SK-N-SH treated with all-trans-retinoic acid at 6 μM for 48 hours (cell line): ENCODE measurements around the gene CSRNP3.

Source experiments
- ATAC-seq: fragments of 200-7000 bp; cut with Tn5 transposase; 3 replicates; pipeline ENCODE4 v1.9.1; 2020; ENCODE audit warnings: mild to moderate bottlenecking, moderate library complexity
- ARNTL ChIP-seq: fragments of 450-650 bp; formaldehyde crosslinking; IDR thresholded peaks from 2 replicates; pipeline ENCODE4 v1.5.0; 2020; ENCODE audit warnings: low read depth, mild to moderate bottlenecking, moderate library complexity, borderline replicate concordance
- BACH2 ChIP-seq: fragments of 250-450 bp; sonication (Bioruptor Pico); IDR thresholded peaks from 2 replicates; pipeline ENCODE4 v1.9.0; 2021; ENCODE audit warnings: mild to moderate bottlenecking, borderline replicate concordance
- CREB5 ChIP-seq: fragments of 250-450 bp; sonication (Bioruptor Pico); IDR thresholded peaks from 2 replicates; pipeline ENCODE4 v1.5.1; 2020; ENCODE audit warnings: low read depth, mild to moderate bottlenecking, moderate library complexity
- CSDC2 ChIP-seq: fragments of 250-450 bp; sonication (Bioruptor Pico); IDR thresholded peaks from 2 replicates; pipeline ENCODE4 v1.5.0; 2020; ENCODE audit warnings: mild to moderate bottlenecking, moderate library complexity
- CSRNP3 ChIP-seq: fragments of 250-450 bp; sonication (Bioruptor Pico); IDR thresholded peaks from 2 replicates; pipeline ENCODE4 v1.5.1; 2021; ENCODE audit warnings: mild to moderate bottlenecking, moderate library complexity
- ESRRG ChIP-seq: fragments of 250-450 bp; sonication (Bioruptor Pico); IDR thresholded peaks from 2 replicates; pipeline ENCODE4 v1.6.1; 2021; ENCODE audit warnings: mild to moderate bottlenecking
- GLIS3 ChIP-seq: fragments of 250-450 bp; sonication (Bioruptor Pico); IDR thresholded peaks from 2 replicates; pipeline ENCODE4 v1.5.0; 2020; ENCODE audit warnings: mild to moderate bottlenecking, moderate library complexity
- ISL1 ChIP-seq: fragments of 250-450 bp; sonication (Bioruptor Pico); IDR thresholded peaks from 2 replicates; pipeline ENCODE4 v2.1.2; 2022; ENCODE audit warnings: mild to moderate bottlenecking, moderate library complexity
- OSR1 ChIP-seq: fragments of 250-450 bp; sonication (Bioruptor Pico); IDR thresholded peaks from 2 replicates; pipeline ENCODE4 v1.8.0; 2022; ENCODE audit warnings: moderate library complexity, mild to moderate bottlenecking, inconsistent platforms
- PATZ1 ChIP-seq: fragments of 250-450 bp; sonication (Bioruptor Pico); IDR thresholded peaks from 2 replicates; pipeline ENCODE4 v1.8.0; 2020; ENCODE audit warnings: mild to moderate bottlenecking, moderate library complexity, borderline replicate concordance
- POU6F1 ChIP-seq: fragments of 250-450 bp; sonication (Bioruptor Pico); IDR thresholded peaks from 2 replicates; pipeline ENCODE4 v1.8.0; 2021; ENCODE audit warnings: low read depth, mild to moderate bottlenecking, moderate library complexity, borderline replicate concordance
- PPARA ChIP-seq: fragments of 250-450 bp; sonication (Bioruptor Pico); IDR thresholded peaks from 2 replicates; pipeline ENCODE4 v1.5.0; 2020; ENCODE audit warnings: mild to moderate bottlenecking, borderline replicate concordance
- RARB ChIP-seq: fragments of 250-450 bp; sonication (Bioruptor Pico); IDR thresholded peaks from 2 replicates; pipeline ENCODE4 v1.8.0; 2021; ENCODE audit warnings: mild to moderate bottlenecking, moderate library complexity
- SNAI2 ChIP-seq: fragments of 250-450 bp; sonication (Bioruptor Pico); IDR thresholded peaks from 2 replicates; pipeline ENCODE4 v1.5.0; 2020; ENCODE audit warnings: mild to moderate bottlenecking, moderate library complexity
- TCF4 ChIP-seq: fragments of 250-450 bp; sonication (Bioruptor Pico); IDR thresholded peaks from 2 replicates; pipeline ENCODE4 v1.8.0; 2021; ENCODE audit warnings: mild to moderate bottlenecking, moderate library complexity, borderline replicate concordance
- TOX ChIP-seq: fragments of 250-450 bp; sonication (Bioruptor Pico); IDR thresholded peaks from 2 replicates; pipeline ENCODE4 v1.8.0; 2021; ENCODE audit warnings: mild to moderate bottlenecking, moderate library complexity, borderline replicate concordance
- TSHZ2 ChIP-seq: fragments of 250-450 bp; sonication (Bioruptor Pico); IDR thresholded peaks from 2 replicates; pipeline ENCODE4 v1.5.0; 2020; ENCODE audit warnings: mild to moderate bottlenecking, moderate library complexity
- ZC3H10 ChIP-seq: fragments of 250-450 bp; sonication (Bioruptor Pico); IDR thresholded peaks from 2 replicates; pipeline ENCODE4 v1.5.1; 2021; ENCODE audit warnings: mild to moderate bottlenecking, moderate library complexity
- ZFP3 ChIP-seq: fragments of 250-450 bp; sonication (Bioruptor Pico); IDR thresholded peaks from 2 replicates; pipeline ENCODE4 v1.5.0; 2020; ENCODE audit warnings: mild to moderate bottlenecking, moderate library complexity
- ZFP30 ChIP-seq: fragments of 450-650 bp; formaldehyde crosslinking; IDR thresholded peaks from 2 replicates; pipeline ENCODE4 v1.5.0; 2022; ENCODE audit warnings: mild to moderate bottlenecking, moderate library complexity
- ZNF565 ChIP-seq: fragments of 450-650 bp; formaldehyde crosslinking; conservative IDR thresholded peaks from 2 replicates; pipeline ENCODE4 v1.5.0; 2020; ENCODE audit warnings: low read depth, mild to moderate bottlenecking, moderate library complexity
- ZNF70 ChIP-seq: fragments of 450-650 bp; formaldehyde crosslinking; IDR thresholded peaks from 2 replicates; pipeline ENCODE4 v1.5.0; 2020; ENCODE audit warnings: mild to moderate bottlenecking, moderate library complexity
- ZNF8 ChIP-seq: fragments of 450-650 bp; formaldehyde crosslinking; IDR thresholded peaks from 2 replicates; pipeline ENCODE4 v1.5.0; 2020; ENCODE audit warnings: mild to moderate bottlenecking, moderate library complexity

Gene CSRNP3

GRCh38 chr2:165660361-165660760 lies 190.9 kb downstream of the CSRNP3 start:
- TF ChIP-seq OSR1 (no peak), TSHZ2 (CRISPR knock-in tag) (no peak), ZNF565 (CRISPR knock-in tag) (no peak), RARB (no peak), ZFP30 (CRISPR knock-in tag) (no peak), POU6F1 (CRISPR knock-in tag) (no peak), ARNTL (no peak), ZC3H10 (CRISPR knock-in tag) (no peak), TCF4 (CRISPR knock-in tag) (no peak), ISL1 (CRISPR knock-in tag) (no peak), BACH2 (no peak), CSRNP3 (CRISPR knock-in tag) (no peak), CSDC2 (no peak), ZNF70 (CRISPR knock-in tag) (no peak), PPARA (no peak), GLIS3 (CRISPR knock-in tag) (no peak), CREB5 (CRISPR knock-in tag) (no peak), ZFP3 (CRISPR knock-in tag) (no peak)
- no peak for ATAC-seq

GRCh38 chr2:165662720-165663119 lies 193.2 kb downstream of the CSRNP3 start:
- TF ChIP-seq GLIS3 (CRISPR knock-in tag) (no peak), RARB (no peak), CSDC2 (no peak), OSR1 (no peak), PPARA (no peak), TOX (CRISPR knock-in tag) (no peak), ESRRG (CRISPR knock-in tag) (no peak), ZNF8 (CRISPR knock-in tag) (no peak), ARNTL (no peak), CREB5 (CRISPR knock-in tag) (no peak), SNAI2 (CRISPR knock-in tag) (no peak), ZC3H10 (CRISPR knock-in tag) (no peak), ZNF565 (CRISPR knock-in tag) (no peak), BACH2 (no peak), POU6F1 (CRISPR knock-in tag) (no peak), ISL1 (CRISPR knock-in tag) (no peak), TCF4 (CRISPR knock-in tag) (no peak), PATZ1 (CRISPR knock-in tag) (no peak)
- ATAC-seq = no peak
